HCT116 (cell line): Measurements from ENCODE around the gene FKBP5. TPM values are rescaled to one million over a fixed set of nuclear protein-coding genes. Genes with fewer than 3 reads are reported as not detected.

Source experiments
- ATAC-seq: fragments of 200-7000 bp; cut with Tn5 transposase; 2 replicates; pipeline ENCODE4 v1.9.1; 2020; ENCODE audit warnings: mild to moderate bottlenecking, moderate library complexity
- BruUV-seq: library from RNA; stranded (reverse); fragments of 400-500 nt; replicated peaks from 2 replicates; lab custom pipeline; 2021; lab: Mats Ljungman, UMichigan
- CTCF ChIA-PET: fragments of 300-600 bp; sonication (Branson Sonifier 250); formaldehyde crosslinking; loops from one replicate; lab custom pipeline; 2021; ENCODE audit warnings: antibody characterized with exemption; lab: Charles Lee
- POLR2A ChIA-PET: fragments of 300-600, 350-600 bp; sonication (Branson Sonifier 250); formaldehyde crosslinking; loops from one replicate; lab custom pipeline; 2021; ENCODE audit warnings: antibody characterized with exemption; lab: Charles Lee
- RAD21 ChIA-PET, 2 experiments: fragments of 300-600 bp; sonication (Branson Sonifier 250); formaldehyde crosslinking; loops; one replicate each; lab custom pipeline; 2023; ENCODE audit warnings: low total read pairs in 2 of 2; ENCODE audit not compliant: uncharacterized antibody in 2 of 2, unreplicated experiment in 2 of 2, low non-redundant PET in 1 of 2; lab: Charles Lee
- DNase-seq: peaks from one replicate; pipeline ENCODE4 v3.0.0-alpha.2; 2010; ENCODE audit warnings: low read depth, low spot score
- H2AFZ ChIP-seq: fragments of 200-600 bp; shearing (Covaris generic), sonication (generic); 2 replicates; pipeline ENCODE4 v1.6.1; 2017; ENCODE audit warnings: low read depth, mixed run types, mixed read lengths, antibody characterized with exemption, low read length; ENCODE audit not compliant: poor library complexity, severe bottlenecking
- H3K27ac ChIP-seq: 2 replicates; pipeline ENCODE4 v1.5.1; 2012; ENCODE audit warnings: low read depth, low read length
- H3K27me3 ChIP-seq: fragments of 200-600 bp; sonication (generic); 2 replicates; pipeline ENCODE4 v1.6.1; 2016; ENCODE audit warnings: mixed run types, low read length, mixed read lengths; ENCODE audit not compliant: insufficient read depth
- H3K36me3 ChIP-seq, 2 experiments: fragments of 200-500 bp in 1 of 2; fragments of 200-600 bp in 1 of 2; sonication (Bioruptor generic) in 1 of 2; sonication (generic) in 1 of 2; 2 replicates each; pipeline versions ENCODE4 v1.5.1 to v1.6.1; 2014 to 2016; ENCODE audit warnings: low read length in 2 of 2, inconsistent platforms in 1 of 2, mixed read lengths in 1 of 2, mixed run types in 1 of 2; ENCODE audit not compliant: insufficient read depth in 2 of 2, control insufficient read depth in 1 of 2
- H3K4me1 ChIP-seq, 2 experiments: fragments of 200-600 bp in 1 of 2; sonication (generic) in 1 of 2; 2 replicates each; pipeline versions ENCODE4 v1.5.1 to v1.6.1; 2012 to 2017; ENCODE audit warnings: low read length in 2 of 2, inconsistent platforms in 1 of 2, mild to moderate bottlenecking in 1 of 2, mixed read lengths in 1 of 2, mixed run types in 1 of 2, moderate library complexity in 1 of 2; ENCODE audit not compliant: insufficient read depth in 2 of 2, control insufficient read depth in 1 of 2
- H3K4me2 ChIP-seq: fragments of 200-600 bp; sonication (generic); 2 replicates; pipeline ENCODE4 v1.6.1; 2017; ENCODE audit warnings: mixed run types, low read length, mixed read lengths
- H3K4me3 ChIP-seq, 2 experiments: fragments of 200-600 bp in 1 of 2; sonication (generic) in 1 of 2; replicated peaks in 1 of 2; 2 replicates each; pipeline ENCODE4 v1.5.1; 2011 to 2016; ENCODE audit warnings: low read length in 2 of 2, control low read depth in 1 of 2, low read depth in 1 of 2, mild to moderate bottlenecking in 1 of 2, mixed read lengths in 1 of 2, mixed run types in 1 of 2
- H3K79me2 ChIP-seq: fragments of 200-600 bp; sonication (generic); 2 replicates; pipeline ENCODE4 v1.6.1; 2017; ENCODE audit warnings: mild to moderate bottlenecking, mixed run types, low read length, moderate library complexity, mixed read lengths; ENCODE audit not compliant: insufficient read depth
- H3K9ac ChIP-seq: fragments of 200-600 bp; sonication (generic); 2 replicates; pipeline ENCODE4 v1.6.1; 2016; ENCODE audit warnings: low read length, mixed read lengths
- H3K9me2 ChIP-seq: fragments of 200-600 bp; sonication (generic), shearing (Covaris generic); 2 replicates; pipeline ENCODE4 v1.6.1; 2017; ENCODE audit warnings: mixed run types, mild to moderate bottlenecking, moderate library complexity; ENCODE audit not compliant: insufficient read depth
- H3K9me3 ChIP-seq, 2 experiments: fragments of 200-500 bp in 1 of 2; fragments of 200-600 bp in 1 of 2; sonication (Bioruptor generic) in 1 of 2; sonication (generic) in 1 of 2; 2 replicates each; pipeline ENCODE4 v1.6.1; 2014 to 2017; ENCODE audit warnings: low read length in 2 of 2, mixed read lengths in 2 of 2, inconsistent platforms in 1 of 2, low read depth in 1 of 2, mild to moderate bottlenecking in 1 of 2, mixed run types in 1 of 2, moderate library complexity in 1 of 2; ENCODE audit not compliant: control insufficient read depth in 1 of 2, insufficient read depth in 1 of 2
- H4K20me1 ChIP-seq: fragments of 200-600 bp; sonication (generic), shearing (Covaris generic); 2 replicates; pipeline ENCODE4 v1.6.1; 2017; ENCODE audit warnings: mixed run types, mild to moderate bottlenecking, moderate library complexity; ENCODE audit not compliant: insufficient read depth
- ELF1 ChIP-seq: IDR thresholded peaks from 2 replicates; pipeline ENCODE4 v1.6.1; 2012; ENCODE audit warnings: low read depth, borderline replicate concordance
- EZH2phosphoT487 ChIP-seq: fragments of 200-600 bp; IDR thresholded peaks from 2 replicates; pipeline ENCODE4 v1.6.1; 2018; ENCODE audit warnings: antibody characterized with exemption, borderline replicate concordance
- MAX ChIP-seq: IDR thresholded peaks from 2 replicates; pipeline ENCODE4 v1.6.1; 2012
- POLR2A ChIP-seq: IDR thresholded peaks from 2 replicates; pipeline ENCODE4 v1.7.0; 2011; ENCODE audit warnings: borderline replicate concordance; ENCODE audit not compliant: insufficient read depth, insufficient read length; ENCODE audit errors: extremely low read depth
- RAD21 ChIP-seq: IDR thresholded peaks from 2 replicates; pipeline ENCODE4 v1.6.1; 2012; ENCODE audit warnings: low read depth, mild to moderate bottlenecking
- SRF ChIP-seq: IDR thresholded peaks from 2 replicates; pipeline ENCODE4 v1.6.1; 2012; ENCODE audit warnings: low read depth
- TCF7L2 ChIP-seq: IDR thresholded peaks from 2 replicates; pipeline ENCODE4 v1.7.0; 2011; ENCODE audit warnings: borderline replicate concordance, inconsistent platforms; ENCODE audit not compliant: insufficient read depth, insufficient read length; ENCODE audit errors: extremely low read depth
- YY1 ChIP-seq: IDR thresholded peaks from 2 replicates; pipeline ENCODE4 v1.6.1; 2011; ENCODE audit warnings: low read length, low read depth, moderate library complexity, mild to moderate bottlenecking; ENCODE audit not compliant: insufficient replicate concordance; ENCODE audit errors: extremely low read depth
- ZFX ChIP-seq: fragments of 450-650 bp; IDR thresholded peaks from 2 replicates; pipeline ENCODE4 v1.6.1; 2017
- ZNF274 ChIP-seq: fragments of 200-500 bp; sonication (Bioruptor generic); IDR thresholded peaks from 2 replicates; pipeline ENCODE4 v1.6.1; 2014; ENCODE audit warnings: mild to moderate bottlenecking, low read depth, low read length, inconsistent platforms
- intact Hi-C: fragments of 100-400 bp; cut with micrococcal nuclease; formaldehyde crosslinking; loops from 2 replicates; pipeline ENCODE4 v1.10.0; 2022
- total RNA-seq: library from RNA; stranded (reverse); gene quantifications from one replicate; pipeline ENCODE4 v1.2.1, GENCODE V29; 2021; ENCODE audit not compliant: unreplicated experiment

Gene FKBP5
- total RNA-seq, 1 experiment from 2014 or later = 50.3 TPM

GRCh38 chr6:35534407-35535170 lies 154.1 kb downstream of the FKBP5 start:
- H2AFZ ChIP-seq = no peak overlapping the region
- POLR2A ChIA-PET = no interaction called here
- no peaks in the 10 kb centered on the region for H3K9me3 ChIP-seq
- no peaks in the 10 kb centered on the region for H4K20me1 ChIP-seq
- intact Hi-C loops = no loop called here
- no peaks in the 10 kb centered on the region for H3K79me2 ChIP-seq
- DNase-seq (no peak), ATAC-seq (no peak)
- TF ChIP-seq TCF7L2 (peak; percentile 82), ELF1 (no peak)
- no peaks in the 10 kb centered on the region for H3K27me3 ChIP-seq
- no peak overlapping the region for H3K27ac ChIP-seq
- no peak overlapping the region for H3K9ac ChIP-seq
- no peaks in the 10 kb centered on the region for H3K9me2 ChIP-seq
- no peak overlapping the region for H3K4me3 ChIP-seq
- CTCF ChIA-PET = interaction anchor here (0.6 to 1.3 kb wide), 2 partner anchors 223 to 1586 kb away, joined by 4 to 6 read pairs; no protein-coding TSS in a partner anchor
- no peaks in the 10 kb centered on the region for H3K36me3 ChIP-seq
- no peaks in the 10 kb centered on the region for H3K4me1 ChIP-seq
- H3K4me2 ChIP-seq = no peak overlapping the region
- RAD21 ChIA-PET = no interaction called here
- BruUV-seq = no TSS peak

DNA sequence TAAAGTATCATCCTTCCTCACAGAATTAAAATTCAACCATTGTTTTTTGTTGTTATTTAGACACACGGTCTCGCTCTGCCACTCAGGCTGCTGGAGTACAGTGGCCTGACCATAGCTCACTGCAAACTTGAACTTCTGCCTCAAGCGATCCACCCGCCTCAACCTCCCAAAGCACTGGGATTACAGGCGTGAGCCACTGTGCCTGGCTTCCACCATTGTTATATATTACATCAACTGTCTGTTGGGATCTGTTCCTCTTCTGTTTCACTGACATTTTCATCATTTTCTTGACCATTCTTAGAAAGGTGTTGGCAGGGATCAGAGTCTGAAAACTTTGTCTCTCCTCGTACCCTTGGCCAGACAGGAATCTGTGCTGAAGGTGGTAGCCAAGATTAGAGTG lies 154.7 kb downstream of the FKBP5 start:
- H3K4me3 ChIP-seq = no peak overlapping the region
- no peaks in the 10 kb centered on the region for H3K4me1 ChIP-seq
- no peak overlapping the region for H2AFZ ChIP-seq
- no peak overlapping the region for H3K9ac ChIP-seq
- DNase-seq (no peak), ATAC-seq (no peak)
- H3K9me3 ChIP-seq = no peaks in the 10 kb centered on the region
- H3K36me3 ChIP-seq = no peaks in the 10 kb centered on the region
- H3K27me3 ChIP-seq = no peaks in the 10 kb centered on the region
- no peaks in the 10 kb centered on the region for H3K79me2 ChIP-seq
- ChIA-PET RAD21 (no interaction called here), CTCF (interaction anchor here (1.3 kb wide), 1 partner anchor 223 kb away, joined by 6 read pairs; no protein-coding TSS in a partner anchor), POLR2A (no interaction called here)
- intact Hi-C loops = no loop called here
- BruUV-seq = no TSS peak
- H3K9me2 ChIP-seq = no peaks in the 10 kb centered on the region
- H3K27ac ChIP-seq = no peak overlapping the region
- no peak for TF ChIP-seq EZH2phosphoT487
- no peak for TF ChIP-seq MAX
- TF ChIP-seq SRF = no peak
- TF ChIP-seq ZFX = no peak
- no peak for TF ChIP-seq ZNF274
- no peak for TF ChIP-seq ELF1
- no peak for TF ChIP-seq TCF7L2
- TF ChIP-seq POLR2A = no peak
- no peak for TF ChIP-seq YY1
- no peak for TF ChIP-seq RAD21
- no peak overlapping the region for H3K4me2 ChIP-seq
- no peaks in the 10 kb centered on the region for H4K20me1 ChIP-seq
